ENCODE results near the gene YTHDF1. TPM values are rescaled to one million over a fixed set of nuclear protein-coding genes. Genes with fewer than 3 reads are reported as not detected.

Gene YTHDF1
- total RNA-seq, 2 donors from 2014 or later, result 64.9 to 73.2 TPM

DNA sequence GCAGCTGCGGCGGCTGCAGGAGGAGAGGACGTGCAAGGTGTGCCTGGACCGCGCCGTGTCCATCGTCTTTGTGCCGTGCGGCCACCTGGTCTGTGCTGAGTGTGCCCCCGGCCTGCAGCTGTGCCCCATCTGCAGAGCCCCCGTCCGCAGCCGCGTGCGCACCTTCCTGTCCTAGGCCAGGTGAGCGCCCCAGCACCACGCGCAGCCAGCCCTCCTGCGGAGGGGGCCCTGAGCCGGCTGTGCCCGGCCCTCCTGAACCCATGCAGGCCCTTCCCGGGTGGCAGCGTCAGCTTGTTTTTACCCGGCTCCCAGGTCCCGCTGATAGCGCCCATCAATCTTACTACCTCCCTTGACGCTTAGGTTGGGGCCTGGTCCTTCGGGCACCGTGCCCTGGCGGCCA, 23.5 kb upstream of the YTHDF1 start:
- H3K36me3 Mint-ChIP-seq (ENCODE audit: low read depth), result no peaks in the 10 kb centered on the region
- no peak overlapping the region for H3K27ac ChIP-seq (ENCODE audit: low read depth, low read length)
- no peak overlapping the region for H3K4me3 Mint-ChIP-seq
- TF ChIP-seq, protein P1, sequence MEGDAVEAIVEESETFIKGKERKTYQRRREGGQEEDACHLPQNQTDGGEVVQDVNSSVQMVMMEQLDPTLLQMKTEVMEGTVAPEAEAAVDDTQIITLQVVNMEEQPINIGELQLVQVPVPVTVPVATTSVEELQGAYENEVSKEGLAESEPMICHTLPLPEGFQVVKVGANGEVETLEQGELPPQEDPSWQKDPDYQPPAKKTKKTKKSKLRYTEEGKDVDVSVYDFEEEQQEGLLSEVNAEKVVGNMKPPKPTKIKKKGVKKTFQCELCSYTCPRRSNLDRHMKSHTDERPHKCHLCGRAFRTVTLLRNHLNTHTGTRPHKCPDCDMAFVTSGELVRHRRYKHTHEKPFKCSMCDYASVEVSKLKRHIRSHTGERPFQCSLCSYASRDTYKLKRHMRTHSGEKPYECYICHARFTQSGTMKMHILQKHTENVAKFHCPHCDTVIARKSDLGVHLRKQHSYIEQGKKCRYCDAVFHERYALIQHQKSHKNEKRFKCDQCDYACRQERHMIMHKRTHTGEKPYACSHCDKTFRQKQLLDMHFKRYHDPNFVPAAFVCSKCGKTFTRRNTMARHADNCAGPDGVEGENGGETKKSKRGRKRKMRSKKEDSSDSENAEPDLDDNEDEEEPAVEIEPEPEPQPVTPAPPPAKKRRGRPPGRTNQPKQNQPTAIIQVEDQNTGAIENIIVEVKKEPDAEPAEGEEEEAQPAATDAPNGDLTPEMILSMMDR (conservative IDR thresholded peaks at IDR 0.05), result no peak
- no peaks in the 10 kb centered on the region for H3K4me1 ChIP-seq (ENCODE audit: control insufficient read depth, insufficient read depth, low read length)
- H3K4me3 ChIP-seq (ENCODE audit: low read length), result no peak overlapping the region
- no peaks in the 10 kb centered on the region for H3K9me3 ChIP-seq (ENCODE audit: control insufficient read depth, low read length)
- H3K27ac Mint-ChIP-seq, result no peak overlapping the region
- no peaks in the 10 kb centered on the region for H3K9me3 Mint-ChIP-seq
- H3K36me3 ChIP-seq (ENCODE audit: control insufficient read depth, insufficient read depth, low read length), result no peaks in the 10 kb centered on the region
- H3K4me1 Mint-ChIP-seq, result no peaks in the 10 kb centered on the region
- no peak overlapping the region for H3K9ac ChIP-seq (ENCODE audit: extremely low read depth, low read length, poor library complexity, severe bottlenecking)
- no peaks in the 10 kb centered on the region for H3K27me3 ChIP-seq (ENCODE audit: control insufficient read depth, insufficient read depth, low read length, poor library complexity, severe bottlenecking)
- WGBS, 2 experiments (ENCODE audit: insufficient coverage in 1 of 2, insufficient read length in 1 of 2), result 93 to 98% methylated on average over 23 to 30 of the region's 30 CpGs
- DNase-seq, result no peak
- H3K27me3 Mint-ChIP-seq (ENCODE audit: insufficient read depth), result no peaks in the 10 kb centered on the region

DNA sequence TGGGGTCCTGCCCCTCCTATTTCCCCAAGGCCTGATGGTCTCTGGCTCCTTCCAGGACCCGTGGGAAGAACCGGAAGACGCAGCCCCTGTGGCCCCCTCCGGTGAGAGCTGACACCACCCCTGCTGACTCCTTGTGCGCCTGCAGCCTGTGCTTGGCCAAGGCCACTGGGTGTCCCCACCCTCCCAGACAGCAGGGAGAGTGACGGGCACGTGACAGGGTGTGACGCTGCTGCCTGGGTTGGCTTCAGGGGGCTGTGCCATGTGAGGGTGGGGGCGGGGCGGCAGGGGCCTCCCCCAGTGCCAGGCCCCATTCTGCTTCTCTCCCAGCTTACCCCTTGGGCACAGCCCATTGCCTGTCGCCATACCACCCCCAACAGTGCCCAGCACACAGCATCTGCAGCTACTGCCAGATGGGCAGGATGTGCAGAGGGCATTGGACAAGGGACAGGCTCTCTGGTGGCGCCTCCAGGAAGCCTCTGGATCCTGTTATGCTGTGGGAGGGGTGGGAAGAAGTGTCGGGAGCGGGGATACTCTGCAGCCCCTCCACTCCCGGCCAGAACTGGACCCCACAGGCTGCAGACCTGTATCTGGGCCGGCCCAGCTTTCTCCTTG, 22.7 kb upstream of the YTHDF1 start:
- Histone ChIP-seq H3K27me3 (ENCODE audit: control insufficient read depth, insufficient read depth, low read length, poor library complexity, severe bottlenecking) (no peaks in the 10 kb centered on the region), H3K27ac (ENCODE audit: low read depth, low read length) (no peak overlapping the region), H3K9ac (ENCODE audit: extremely low read depth, low read length, poor library complexity, severe bottlenecking) (no peak overlapping the region), H3K4me3 (ENCODE audit: low read length) (no peak overlapping the region), H3K4me1 (ENCODE audit: control insufficient read depth, insufficient read depth, low read length) (no peaks in the 10 kb centered on the region), H3K9me3 (ENCODE audit: control insufficient read depth, low read length) (no peaks in the 10 kb centered on the region), H3K36me3 (ENCODE audit: control insufficient read depth, insufficient read depth, low read length) (no peaks in the 10 kb centered on the region)
- no peaks in the 10 kb centered on the region for H3K36me3 Mint-ChIP-seq (ENCODE audit: low read depth)
- no peak overlapping the region for H3K27ac Mint-ChIP-seq
- TF ChIP-seq, protein P1 (conservative IDR thresholded peaks at IDR 0.05), result no peak
- H3K4me1 Mint-ChIP-seq, result no peaks in the 10 kb centered on the region
- no peak for DNase-seq
- no peaks in the 10 kb centered on the region for H3K9me3 Mint-ChIP-seq
- no peak overlapping the region for H3K4me3 Mint-ChIP-seq
- WGBS, 2 experiments (ENCODE audit: insufficient coverage in 1 of 2, insufficient read length in 1 of 2), result 65 to 85% methylated on average over 4 to 16 of the region's 16 CpGs
- H3K27me3 Mint-ChIP-seq (ENCODE audit: insufficient read depth), result no peaks in the 10 kb centered on the region

DNA sequence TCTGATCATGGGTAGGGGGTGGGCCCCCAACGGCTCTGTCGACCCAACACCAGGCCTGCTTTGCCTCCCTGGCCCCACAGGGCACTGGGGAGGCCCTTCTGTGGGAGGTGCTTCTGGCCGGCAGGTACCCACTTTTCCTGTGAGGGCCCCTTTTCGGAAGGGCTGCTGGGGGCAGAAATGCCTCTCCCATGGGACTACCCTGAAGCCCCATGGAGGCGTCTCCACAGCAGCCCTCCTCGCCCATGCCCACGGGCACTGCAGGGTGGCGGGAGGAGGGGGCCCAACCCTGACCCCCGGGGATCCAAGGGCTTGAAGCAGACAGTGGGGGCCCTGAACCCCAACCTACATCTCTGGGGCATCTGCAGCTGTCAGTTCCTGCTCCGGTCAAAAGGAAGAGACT, 22.1 kb upstream of the YTHDF1 start:
- WGBS, 2 experiments (ENCODE audit: insufficient coverage in 1 of 2, insufficient read length in 1 of 2), result 88 to 90% methylated on average over 5 to 10 of the region's 10 CpGs
- Histone ChIP-seq H3K27ac (ENCODE audit: low read depth, low read length) (no peak overlapping the region), H3K36me3 (ENCODE audit: control insufficient read depth, insufficient read depth, low read length) (no peaks in the 10 kb centered on the region), H3K9me3 (ENCODE audit: control insufficient read depth, low read length) (no peaks in the 10 kb centered on the region), H3K27me3 (ENCODE audit: control insufficient read depth, insufficient read depth, low read length, poor library complexity, severe bottlenecking) (no peaks in the 10 kb centered on the region), H3K4me3 (ENCODE audit: low read length) (no peak overlapping the region), H3K9ac (ENCODE audit: extremely low read depth, low read length, poor library complexity, severe bottlenecking) (no peak overlapping the region), H3K4me1 (ENCODE audit: control insufficient read depth, insufficient read depth, low read length) (no peaks in the 10 kb centered on the region)
- Mint-ChIP-seq H3K4me1 (peaks cover under 1% of the 10 kb centered on the region), H3K27me3 (ENCODE audit: insufficient read depth) (no peaks in the 10 kb centered on the region), H3K9me3 (no peaks in the 10 kb centered on the region), H3K36me3 (ENCODE audit: low read depth) (no peaks in the 10 kb centered on the region), H3K27ac (no peak overlapping the region), H3K4me3 (no peak overlapping the region)
- TF ChIP-seq, protein P1 (conservative IDR thresholded peaks at IDR 0.05), result no peak
- no peak for DNase-seq
